GM18870 (cell line): ENCODE results near the gene LMF1.
"Not testable (repeated sequence)": the region's sequence is repeated elsewhere in the genome, so short reads cannot be mapped to it uniquely, and the experiment has no call there.

Experiments used
- ATAC-seq: cut with Tn5 transposase; IDR thresholded peaks from one replicate; pipeline ENCODE4 v1.9.1; 2021; ENCODE audit warnings: moderate library complexity; ENCODE audit not compliant: unreplicated experiment

LMF1 gene

GRCh38 chr16:973366-973765, 2.6 kb upstream of the LMF1 start:
- ATAC-seq, result no peak

DNA sequence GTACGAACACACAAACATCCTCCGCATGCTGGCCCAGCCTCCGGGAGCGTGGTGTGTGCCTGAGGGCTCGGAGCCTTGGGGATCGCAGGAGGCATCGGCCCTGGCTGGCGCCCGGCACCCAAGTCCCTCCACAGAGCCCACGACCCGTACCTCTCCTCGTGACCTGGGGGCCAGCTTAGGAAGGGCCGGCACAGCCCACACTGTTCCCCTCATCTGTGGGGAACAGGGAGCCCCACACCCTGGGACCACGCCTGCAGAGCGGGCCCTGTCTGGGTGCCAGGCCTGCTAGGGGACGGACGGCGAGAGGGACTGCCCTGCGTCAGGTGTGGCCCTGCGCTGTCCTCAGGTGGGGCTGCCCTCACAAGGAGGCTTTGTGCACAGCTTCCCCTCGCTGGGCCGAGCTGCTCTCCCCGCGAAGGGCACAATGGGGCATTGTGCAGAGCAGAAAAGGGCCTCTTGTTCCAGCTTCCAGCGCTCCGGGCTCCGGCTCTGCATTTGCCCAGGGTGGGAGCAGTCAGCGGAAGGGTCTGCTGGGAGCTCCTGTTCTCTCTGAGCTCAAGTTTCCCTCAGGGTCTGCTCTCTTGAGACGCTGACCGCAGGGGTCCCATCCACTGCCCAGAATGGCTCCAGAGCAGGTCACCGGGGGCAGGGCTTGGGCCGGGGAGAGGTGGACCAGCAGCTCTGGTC, 1.7 kb upstream of the LMF1 start:
- no peak for ATAC-seq

- no peak for ATAC-seq
These were observed 1.2 kb upstream of the LMF1 start for GRCh38 chr16:971981-972315.

GRCh38 chr16:971582-971905, 760 bp upstream of the LMF1 start:
- ATAC-seq, result no peak

- no peak for ATAC-seq
These were observed 408 bp downstream of the LMF1 start for GRCh38 chr16:970386-970765.

- no peak for ATAC-seq
These were observed 1.0 kb downstream of the LMF1 start for GRCh38 chr16:969508-970385.

DNA sequence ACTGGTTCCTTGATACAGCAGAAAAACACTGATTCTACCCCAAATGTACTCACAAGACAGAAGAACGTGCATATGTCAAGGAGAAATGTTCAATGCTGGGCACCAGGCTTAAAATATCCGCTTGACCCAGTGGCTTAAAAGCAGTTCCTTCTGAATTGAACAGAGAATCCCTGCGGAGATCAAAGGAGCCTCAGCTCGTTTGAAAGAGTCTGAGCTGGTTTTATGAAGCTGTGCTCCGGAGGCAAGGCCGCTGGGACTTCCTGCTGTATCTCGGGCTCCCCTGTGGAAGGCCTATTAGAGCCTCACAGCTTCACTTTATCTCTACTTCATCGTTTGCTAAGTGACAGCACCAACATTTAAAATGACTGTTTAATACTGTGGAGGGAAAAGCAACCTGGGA, 2.2 kb downstream of the LMF1 start:
- ATAC-seq, result no peak

GRCh38 chr16:967546-968295, 3.1 kb downstream of the LMF1 start:
- ATAC-seq, result no peak

DNA sequence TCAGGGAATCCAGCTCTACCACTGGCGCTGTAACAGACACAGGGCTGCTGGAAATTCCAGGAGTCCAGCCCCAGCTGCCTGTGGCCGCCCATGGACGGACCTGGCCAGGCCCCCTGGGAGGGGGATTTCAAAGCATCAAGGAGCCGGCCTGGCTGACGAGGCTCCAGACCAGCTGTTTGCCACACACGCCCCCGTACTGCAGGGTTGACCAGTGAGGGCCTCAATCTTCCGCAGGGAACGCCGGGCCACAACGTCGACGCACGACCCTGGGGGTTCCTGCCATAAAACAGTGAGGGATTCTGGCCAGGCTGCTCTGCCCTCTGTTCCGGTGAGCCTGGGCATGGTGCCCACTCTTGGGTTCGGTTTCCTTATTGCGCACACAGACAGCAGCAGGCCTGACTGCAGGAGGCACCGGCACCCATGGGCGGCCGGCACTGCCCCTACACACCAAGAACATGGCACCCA, 3.7 kb downstream of the LMF1 start:
- ATAC-seq, result no peak

- ATAC-seq, result no peak
These were observed 4.3 kb downstream of the LMF1 start for GRCh38 chr16:966505-966904.

GRCh38 chr16:966035-966434, 4.7 kb downstream of the LMF1 start:
- no peak for ATAC-seq

DNA sequence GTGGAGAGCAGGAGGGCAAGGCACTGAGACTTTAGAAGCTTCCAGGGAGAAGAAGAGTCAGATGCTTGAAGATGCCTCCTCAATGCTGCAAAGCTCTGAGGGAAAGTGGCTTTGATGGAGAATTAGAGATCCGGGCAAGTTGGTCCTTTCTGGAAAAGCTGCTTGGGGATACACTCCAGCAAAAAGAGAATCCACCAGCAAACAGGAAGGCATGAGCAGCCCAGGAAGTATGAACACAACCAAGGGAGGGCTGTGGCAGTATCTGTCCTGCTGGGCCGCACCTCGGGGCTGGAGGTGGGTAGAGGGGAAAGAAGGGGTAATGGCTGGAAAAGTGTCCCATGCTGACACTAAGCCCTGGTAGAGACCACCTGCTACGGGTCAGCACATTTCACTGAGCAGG, 5.3 kb downstream of the LMF1 start:
- no peak for ATAC-seq

DNA sequence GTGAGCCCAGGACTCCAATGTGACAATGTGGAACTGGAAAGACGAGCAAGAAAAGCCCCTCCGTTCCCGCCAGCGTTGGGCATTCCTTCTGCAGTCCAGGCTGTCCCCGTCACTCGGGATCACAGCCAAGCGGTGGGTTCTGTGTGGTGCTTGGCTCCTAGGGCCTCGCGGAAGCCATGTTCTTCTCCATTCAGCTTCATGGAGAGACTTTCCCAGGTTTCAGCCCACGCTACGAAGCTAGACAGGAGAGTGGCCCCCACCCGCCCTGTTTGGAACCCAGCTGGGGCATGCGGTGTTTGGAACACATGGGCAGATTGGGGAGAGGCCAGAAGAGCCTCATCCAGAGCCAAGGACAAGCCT, 5.8 kb downstream of the LMF1 start:
- ATAC-seq, result no peak

DNA sequence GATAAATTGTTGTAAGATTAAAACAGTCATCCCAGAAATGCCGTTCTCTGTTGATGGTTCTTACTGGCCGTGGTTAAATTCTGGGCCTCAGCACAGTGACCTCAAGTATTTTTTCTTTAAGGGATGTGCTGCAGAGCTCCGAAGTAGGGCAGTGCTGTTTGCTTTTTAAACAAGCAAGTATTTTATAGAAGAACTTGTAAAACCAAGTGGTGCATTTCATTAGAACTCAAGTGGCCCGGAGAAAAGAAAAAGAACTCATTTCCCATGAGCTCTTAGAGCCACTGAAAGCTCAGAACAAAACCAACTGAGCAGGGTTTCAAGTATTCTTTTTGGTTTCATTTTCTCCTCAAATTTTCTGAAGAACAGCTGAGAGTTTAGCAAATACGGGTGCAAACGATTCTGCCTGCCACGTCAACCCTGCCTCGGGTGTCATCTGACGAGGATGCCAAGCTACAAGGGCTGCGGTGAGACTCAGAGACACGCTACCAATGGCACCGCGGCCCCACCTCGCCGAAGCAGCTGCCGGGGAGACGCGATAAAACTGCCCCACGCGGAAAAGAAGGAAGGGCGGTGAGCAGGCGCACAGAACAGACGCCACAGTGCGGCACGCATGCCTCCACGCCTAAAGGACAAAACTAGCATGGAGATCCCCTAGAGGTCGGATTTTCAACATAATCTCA, 6.3 kb downstream of the LMF1 start:
- no peak for ATAC-seq

GRCh38 chr16:963913-964312, 6.9 kb downstream of the LMF1 start:
- ATAC-seq, result no peak

- ATAC-seq, result no peak
These were observed 7.6 kb downstream of the LMF1 start for GRCh38 chr16:962901-963814.

GRCh38 chr16:962366-962765, 8.4 kb downstream of the LMF1 start:
- ATAC-seq, result no peak

- no peak for ATAC-seq
These were observed 11.3 kb downstream of the LMF1 start for GRCh38 chr16:959232-960040.

GRCh38 chr16:955766-956165, 15.0 kb downstream of the LMF1 start:
- ATAC-seq, result not testable (repeated sequence)

- ATAC-seq, result not testable (repeated sequence)
These were observed 17.0 kb downstream of the LMF1 start for GRCh38 chr16:953818-954217.
